SH-SY5Y (cell line): Measurements from ENCODE around the gene CLEC3B.

Experiments used
- GATA2 ChIP-seq: IDR thresholded peaks from 2 replicates; pipeline ENCODE4 v1.6.1; 2011; ENCODE audit warnings: mild to moderate bottlenecking, low read depth, low read length
- GATA3 ChIP-seq: IDR thresholded peaks from 2 replicates; pipeline ENCODE4 v1.6.1; 2011; ENCODE audit warnings: low read depth, mild to moderate bottlenecking, low read length, moderate library complexity

DNA sequence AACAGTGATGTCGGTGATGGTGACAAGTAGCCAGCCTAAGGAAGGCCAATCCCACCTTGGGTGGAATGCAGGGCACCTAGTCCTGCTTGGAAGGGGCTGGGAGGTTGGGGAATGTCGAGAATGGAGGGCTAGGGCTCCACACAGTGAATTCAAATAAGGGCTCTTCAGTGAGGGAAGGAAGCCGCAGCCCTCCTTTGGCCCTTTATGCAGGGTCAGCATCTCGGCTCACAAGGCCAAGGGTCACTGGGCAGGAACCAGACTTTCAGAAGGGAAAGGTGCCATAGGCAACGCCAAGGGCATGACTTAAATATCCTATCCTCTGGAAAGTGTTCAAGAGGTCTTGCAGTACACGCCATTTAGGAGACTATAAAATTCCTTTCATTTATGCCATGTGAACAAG lies 56.9 kb downstream of the CLEC3B start:
- TF ChIP-seq GATA3 (no peak), GATA2 (no peak)
